GM10266 (cell line): ENCODE results near the gene RAE1.

Source experiments
- DNase-seq: peaks from one replicate; pipeline ENCODE4 v3.0.0; 2012; ENCODE audit errors: extremely low spot score
- CTCF ChIP-seq: IDR thresholded peaks from 2 replicates; pipeline ENCODE4 v1.5.1; 2012; ENCODE audit warnings: mild to moderate bottlenecking, low read depth; ENCODE audit not compliant: control insufficient read depth, insufficient read depth; ENCODE audit errors: missing control alignments

RAE1 gene

GRCh38 chr20:57380081-57380750 lies 29.2 kb downstream of the RAE1 start:
- no peak for DNase-seq
- no peak for TF ChIP-seq CTCF

GRCh38 chr20:57381596-57382503 lies 30.8 kb downstream of the RAE1 start:
- TF ChIP-seq CTCF: peak; percentile 93
- DNase-seq: peak; percentile 86

GRCh38 chr20:57382516-57382915 lies 31.5 kb downstream of the RAE1 start:
- DNase-seq: no peak
- no peak for TF ChIP-seq CTCF

- no peak for TF ChIP-seq CTCF
- no peak for DNase-seq
Observed at GRCh38 chr20:57383447-57384347, 32.6 kb downstream of the RAE1 start.

GRCh38 chr20:57384486-57384885 lies 33.4 kb downstream of the RAE1 start:
- no peak for TF ChIP-seq CTCF
- no peak for DNase-seq

GRCh38 chr20:57384953-57385761 lies 34.1 kb downstream of the RAE1 start:
- DNase-seq: no peak
- no peak for TF ChIP-seq CTCF
